Activated CD4-positive, alpha-beta memory T cell treated with anti-CD3 and anti-CD28 coated beads, Interleukin-2, amount 10 ng/mL, durations not matched to agents 7 days and 5 days (primary cell): Measurements from ENCODE around the gene MTR. TPM values are rescaled to one million over a fixed set of nuclear protein-coding genes. Genes with fewer than 3 reads are reported as not detected.
A peak's percentile ranks its signal among the peaks of the same experiment; 100 is the strongest.

Source experiments
- CTCF ChIA-PET: fragments of 350-600 bp; sonication (Branson Sonifier 250); formaldehyde crosslinking; loops from one replicate; lab custom pipeline; 2021; ENCODE audit warnings: antibody characterized with exemption, inconsistent platforms; lab: Charles Lee
- POLR2A ChIA-PET: fragments of 350-600 bp; sonication (Branson Sonifier 250); formaldehyde crosslinking; loops from one replicate; lab custom pipeline; 2021; ENCODE audit warnings: antibody characterized with exemption; lab: Charles Lee
- DNase-seq: peaks from one replicate; pipeline ENCODE4 v3.0.0-alpha.2; 2020
- H3K27ac Mint-ChIP-seq: one replicate; pipeline ENCODE4 v1.8.0; 2021; ENCODE audit warnings: mild to moderate bottlenecking, mixed read lengths
- H3K27me3 Mint-ChIP-seq: one replicate; pipeline ENCODE4 v1.8.0; 2021; ENCODE audit warnings: mixed read lengths
- H3K36me3 Mint-ChIP-seq: one replicate; pipeline ENCODE4 v1.8.0; 2021; ENCODE audit warnings: low read depth, mixed read lengths
- H3K4me1 Mint-ChIP-seq: one replicate; pipeline ENCODE4 v1.8.0; 2021; ENCODE audit warnings: mixed read lengths
- H3K4me3 Mint-ChIP-seq: one replicate; pipeline ENCODE4 v1.8.0; 2021; ENCODE audit warnings: mild to moderate bottlenecking, mixed read lengths
- H3K9me3 Mint-ChIP-seq: one replicate; pipeline ENCODE4 v1.8.0; 2021; ENCODE audit warnings: mixed read lengths
- total RNA-seq, 2 experiments: library from RNA; stranded (reverse); gene quantifications; one replicate each; pipeline ENCODE4 v1.2.3, GENCODE V29; 2021

Gene MTR
- total RNA-seq, 2 experiments from 2014 or later = 43.9 to 46.4 TPM

GRCh38 chr1:236794585-236795034 lies 482 bp upstream of the MTR start:
- Mint-ChIP-seq H3K4me3 (peak overlapping the region; percentile 89), H3K9me3 (no peaks in the 10 kb centered on the region), H3K4me1 (peaks cover 24% of the 10 kb centered on the region), H3K27me3 (peaks cover 6% of the 10 kb centered on the region), H3K36me3 (peaks cover 1% of the 10 kb centered on the region), H3K27ac (peak overlapping the region; percentile 92)
- ChIA-PET POLR2A (interaction anchor here (0.6 to 3.1 kb wide), 10 partner anchors 8 to 796 kb away, joined by 3 to 28 read pairs (median 4); partner anchors contain the start of gene HEATR1), CTCF (interaction anchor here (0.6 to 1.4 kb wide), 4 partner anchors 11 to 189 kb away, joined by 3 to 4 read pairs (median 4); no protein-coding TSS in a partner anchor)
- no peak for DNase-seq

- POLR2A ChIA-PET = interaction anchor here (0.6 to 3.1 kb wide), 6 partner anchors 9 to 272 kb away, joined by 3 to 28 read pairs (median 3); partner anchors contain the start of genes HEATR1 and LGALS8
- no peaks in the 10 kb centered on the region for H3K9me3 Mint-ChIP-seq
- CTCF ChIA-PET = interaction anchor here (1.0 kb wide), 1 partner anchor 37 kb away, joined by 3 read pairs; no protein-coding TSS in a partner anchor
- H3K4me3 Mint-ChIP-seq = peak overlapping the region; percentile 89
- H3K36me3 Mint-ChIP-seq = peaks cover 5% of the 10 kb centered on the region
- peaks cover 5% of the 10 kb centered on the region for H3K27me3 Mint-ChIP-seq
- H3K4me1 Mint-ChIP-seq = peaks cover 33% of the 10 kb centered on the region
- H3K27ac Mint-ChIP-seq = peak overlapping the region; percentile 92
- DNase-seq = no peak
Measured at GRCh38 chr1:236795757-236796667, 920 bp downstream of the MTR start.

GRCh38 chr1:236799001-236799400 lies 3.9 kb downstream of the MTR start:
- no peak overlapping the region for H3K27ac Mint-ChIP-seq
- no peak for DNase-seq
- H3K36me3 Mint-ChIP-seq = peaks cover 19% of the 10 kb centered on the region
- H3K27me3 Mint-ChIP-seq = no peaks in the 10 kb centered on the region
- ChIA-PET POLR2A (no interaction called here), CTCF (interaction anchor here (2.2 kb wide), 1 partner anchor 39 kb away, joined by 7 read pairs; no protein-coding TSS in a partner anchor)
- no peak overlapping the region for H3K4me3 Mint-ChIP-seq
- peaks cover 49% of the 10 kb centered on the region for H3K4me1 Mint-ChIP-seq
- H3K9me3 Mint-ChIP-seq = no peaks in the 10 kb centered on the region

DNA sequence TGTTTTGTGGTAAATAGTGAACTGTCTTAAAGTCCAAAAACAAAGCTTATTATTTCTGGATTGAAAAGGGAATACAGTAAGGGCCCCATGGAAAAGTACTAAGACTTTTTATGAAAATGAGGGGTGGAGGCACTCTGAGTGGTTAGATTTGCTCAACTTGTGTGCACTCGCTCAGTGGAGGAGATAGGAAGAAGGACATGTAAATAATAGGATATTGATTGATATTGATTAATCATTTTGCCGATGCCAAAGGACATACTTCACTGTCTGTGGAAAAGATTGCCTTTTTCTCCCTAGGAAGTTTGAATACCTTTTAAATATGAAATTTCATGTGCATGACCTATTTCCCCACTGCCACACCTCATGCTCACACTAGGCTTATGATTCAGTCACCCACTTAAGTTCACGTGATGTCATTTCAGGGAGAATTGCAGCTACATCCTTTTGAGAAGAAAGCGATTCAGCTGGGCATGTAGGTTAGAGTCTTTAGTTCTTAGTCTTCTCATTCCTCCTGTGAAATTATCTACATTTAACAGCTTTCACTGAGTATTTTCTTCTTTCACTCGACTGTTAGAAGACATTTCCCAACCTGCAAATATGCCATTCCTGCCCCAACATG lies 5.0 kb downstream of the MTR start:
- Mint-ChIP-seq H3K4me1 (peaks cover 41% of the 10 kb centered on the region), H3K36me3 (peaks cover 24% of the 10 kb centered on the region), H3K9me3 (no peaks in the 10 kb centered on the region), H3K4me3 (no peak overlapping the region), H3K27ac (no peak overlapping the region), H3K27me3 (no peaks in the 10 kb centered on the region)
- DNase-seq = no peak
- CTCF ChIA-PET = interaction anchor here (2.2 kb wide), 1 partner anchor 40 kb away, joined by 7 read pairs; no protein-coding TSS in a partner anchor
- POLR2A ChIA-PET = no interaction called here

GRCh38 chr1:236800623-236801022 lies 5.5 kb downstream of the MTR start:
- Mint-ChIP-seq H3K9me3 (no peaks in the 10 kb centered on the region), H3K36me3 (peaks cover 29% of the 10 kb centered on the region), H3K4me1 (peaks cover 41% of the 10 kb centered on the region), H3K27me3 (no peaks in the 10 kb centered on the region), H3K4me3 (no peak overlapping the region), H3K27ac (no peak overlapping the region)
- ChIA-PET CTCF (interaction anchor here (2.2 kb wide), 1 partner anchor 41 kb away, joined by 7 read pairs; no protein-coding TSS in a partner anchor), POLR2A (no interaction called here)
- DNase-seq = no peak

- peaks cover 38% of the 10 kb centered on the region for H3K36me3 Mint-ChIP-seq
- H3K27ac Mint-ChIP-seq = no peak overlapping the region
- H3K27me3 Mint-ChIP-seq = no peaks in the 10 kb centered on the region
- ChIA-PET CTCF (no interaction called here), POLR2A (no interaction called here)
- H3K9me3 Mint-ChIP-seq = no peaks in the 10 kb centered on the region
- H3K4me3 Mint-ChIP-seq = no peak overlapping the region
- H3K4me1 Mint-ChIP-seq = peaks cover 31% of the 10 kb centered on the region
- DNase-seq = no peak
Measured at GRCh38 chr1:236802264-236802663, 7.2 kb downstream of the MTR start.

- ChIA-PET CTCF (no interaction called here), POLR2A (interaction anchor here (1.0 kb wide), 1 partner anchor 12 kb away, joined by 3 read pairs; the partner anchor contains the start of gene MTR)
- Mint-ChIP-seq H3K4me3 (no peak overlapping the region), H3K9me3 (no peaks in the 10 kb centered on the region), H3K36me3 (peaks cover 57% of the 10 kb centered on the region), H3K27me3 (no peaks in the 10 kb centered on the region), H3K27ac (no peak overlapping the region), H3K4me1 (peaks cover 12% of the 10 kb centered on the region)
- DNase-seq = no peak
Measured at GRCh38 chr1:236806634-236807033, 11.5 kb downstream of the MTR start.

- H3K27ac Mint-ChIP-seq = no peak overlapping the region
- no peaks in the 10 kb centered on the region for H3K9me3 Mint-ChIP-seq
- peaks cover 52% of the 10 kb centered on the region for H3K36me3 Mint-ChIP-seq
Measured at GRCh38 chr1:236808005-236808404, 12.9 kb downstream of the MTR start.

DNA sequence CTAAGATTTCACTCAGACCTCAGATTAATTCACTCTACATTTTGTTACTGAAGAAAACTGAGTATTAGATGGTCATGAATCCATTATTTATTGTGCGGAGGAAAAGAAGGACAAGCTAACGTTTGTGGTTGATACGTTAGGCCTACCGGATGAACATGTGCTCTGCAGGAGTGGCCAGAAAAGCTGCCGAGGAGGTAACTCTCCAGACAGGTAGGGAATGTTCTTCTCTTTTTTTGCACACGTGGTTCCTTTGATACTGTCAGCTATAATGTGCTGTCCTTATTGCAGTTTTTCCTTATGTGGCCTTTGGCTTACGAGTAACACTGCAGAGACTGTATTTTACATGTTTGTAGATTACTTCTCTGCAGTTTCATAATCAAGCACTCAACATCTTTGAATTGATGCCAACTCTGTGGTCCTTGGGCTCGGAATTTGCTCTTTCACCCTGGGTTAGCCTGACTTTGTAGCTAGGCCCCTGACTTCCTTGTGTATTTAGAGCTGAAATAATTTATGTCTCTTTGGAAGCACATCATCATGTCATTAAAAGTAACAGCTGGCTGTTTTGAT lies 13.6 kb downstream of the MTR start:
- no peak for DNase-seq
- Mint-ChIP-seq H3K4me3 (no peak overlapping the region), H3K4me1 (no peaks in the 10 kb centered on the region), H3K27me3 (no peaks in the 10 kb centered on the region), H3K27ac (no peak overlapping the region), H3K36me3 (peaks cover 55% of the 10 kb centered on the region), H3K9me3 (no peaks in the 10 kb centered on the region)
- ChIA-PET POLR2A (interaction anchor here (1.7 kb wide), 1 partner anchor 14 kb away, joined by 6 read pairs; the partner anchor contains the start of gene MTR), CTCF (interaction anchor here (0.5 to 0.6 kb wide), 2 partner anchors 30 to 52 kb away, joined by 3 to 4 read pairs; no protein-coding TSS in a partner anchor)

More at GRCh38 chr1:236808005-236808404, 12.9 kb downstream of the MTR start:
- Mint-ChIP-seq H3K27me3 (no peaks in the 10 kb centered on the region), H3K4me3 (no peak overlapping the region), H3K4me1 (no peaks in the 10 kb centered on the region)
- ChIA-PET CTCF (no interaction called here), POLR2A (interaction anchor here (1.7 kb wide), 1 partner anchor 13 kb away, joined by 6 read pairs; the partner anchor contains the start of gene MTR)
- DNase-seq = no peak

GRCh38 chr1:236809148-236809547 lies 14.1 kb downstream of the MTR start:
- no peak for DNase-seq
- Mint-ChIP-seq H3K27me3 (no peaks in the 10 kb centered on the region), H3K4me3 (no peak overlapping the region), H3K4me1 (no peaks in the 10 kb centered on the region), H3K36me3 (peaks cover 58% of the 10 kb centered on the region), H3K9me3 (no peaks in the 10 kb centered on the region), H3K27ac (no peak overlapping the region)
- CTCF ChIA-PET = interaction anchor here (0.5 to 1.0 kb wide), 4 partner anchors 31 to 209 kb away, joined by 3 to 9 read pairs (median 4); no protein-coding TSS in a partner anchor
- POLR2A ChIA-PET = interaction anchor here (1.7 kb wide), 1 partner anchor 14 kb away, joined by 6 read pairs; the partner anchor contains the start of gene MTR

DNA sequence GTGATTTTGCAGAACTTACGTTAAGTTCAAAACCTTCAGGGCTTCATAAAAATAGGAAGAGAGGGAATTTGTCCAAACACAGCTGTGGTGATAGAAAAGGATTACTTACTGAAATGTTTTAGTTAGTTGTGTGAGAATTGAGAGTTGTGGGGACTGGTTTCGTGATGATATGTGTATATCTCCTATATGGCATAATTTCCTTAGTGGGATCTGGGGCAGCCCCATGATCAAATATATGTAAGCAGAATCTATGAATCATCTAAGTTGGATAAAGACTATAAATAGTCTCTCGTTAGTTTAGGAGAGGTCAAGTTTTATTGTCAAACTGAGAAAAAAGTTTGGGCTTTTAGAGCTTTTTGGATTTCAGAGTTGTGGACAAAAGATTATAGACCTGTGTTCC lies 14.9 kb downstream of the MTR start:
- CTCF ChIA-PET = interaction anchor here (1.0 kb wide), 1 partner anchor 50 kb away, joined by 3 read pairs; no protein-coding TSS in a partner anchor
- H3K4me1 Mint-ChIP-seq = no peaks in the 10 kb centered on the region
- H3K36me3 Mint-ChIP-seq = peaks cover 56% of the 10 kb centered on the region
- no peak overlapping the region for H3K27ac Mint-ChIP-seq
- DNase-seq = no peak
- no peaks in the 10 kb centered on the region for H3K9me3 Mint-ChIP-seq
- POLR2A ChIA-PET = no interaction called here
- no peaks in the 10 kb centered on the region for H3K27me3 Mint-ChIP-seq
- no peak overlapping the region for H3K4me3 Mint-ChIP-seq
